Bone marrow (tissue), 2 donors: ENCODE measurements around the gene GRXCR2.
"Not testable (repeated sequence)": the region's sequence is repeated elsewhere in the genome, so short reads cannot be mapped to it uniquely, and the experiment has no call there.

ENCODE experiments used
- DNase-seq, 2 donors: peaks; one replicate each; lab custom pipeline; 2025; lab: John Stamatoyannopoulos, UW

Gene GRXCR2

GRCh38 chr5:145872914-145873313, at the start of gene GRXCR2:
TSS of gene GRXCR2 (minus strand) at chr5:145873014. CDS start at chr5:145872968, 46 bp downstream.
- no peak for DNase-seq

DNA sequence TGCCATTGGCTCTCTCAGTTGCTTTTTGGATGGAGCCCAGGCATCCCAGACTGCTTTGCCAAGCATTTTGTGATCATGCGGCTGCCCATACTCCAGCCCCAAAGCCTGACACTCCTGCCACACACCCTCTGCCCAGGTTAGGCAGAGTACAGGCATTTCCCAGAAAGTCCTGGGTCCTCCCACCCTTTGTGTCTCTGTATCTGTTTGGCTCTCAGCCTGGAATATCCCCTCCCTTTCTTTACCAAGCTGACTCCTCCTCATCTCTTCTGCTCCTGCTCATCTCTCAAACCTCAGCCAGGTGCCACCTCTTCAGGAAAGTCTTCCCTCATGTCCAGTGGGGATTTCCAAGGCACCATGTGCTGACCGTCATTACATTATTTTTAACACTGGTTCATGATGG, 49.2 kb upstream of the GRXCR2 start:
- no peak for DNase-seq

DNA sequence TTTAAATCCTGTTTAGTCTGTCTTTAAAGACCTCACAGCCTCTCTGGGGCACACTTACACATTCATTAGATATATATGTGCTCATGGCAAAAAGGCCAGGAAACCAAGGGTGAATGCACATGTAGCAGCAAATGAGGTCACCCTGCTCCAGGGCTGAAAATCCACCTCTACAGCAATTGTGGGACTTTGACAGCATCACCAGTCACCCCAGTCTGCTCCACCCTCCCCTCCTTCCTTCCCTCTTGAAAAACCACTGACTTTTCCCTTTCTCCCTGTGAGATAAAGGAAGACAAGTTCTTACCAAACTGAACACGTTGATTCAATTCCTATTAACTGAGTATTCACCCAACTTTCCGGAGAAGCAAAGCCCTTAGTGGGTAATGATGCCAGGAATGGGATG, 48.4 kb upstream of the GRXCR2 start:
- DNase-seq: no peak

- DNase-seq: no peak
These were observed 47.9 kb upstream of the GRXCR2 start for GRCh38 chr5:145920542-145921210.

DNA sequence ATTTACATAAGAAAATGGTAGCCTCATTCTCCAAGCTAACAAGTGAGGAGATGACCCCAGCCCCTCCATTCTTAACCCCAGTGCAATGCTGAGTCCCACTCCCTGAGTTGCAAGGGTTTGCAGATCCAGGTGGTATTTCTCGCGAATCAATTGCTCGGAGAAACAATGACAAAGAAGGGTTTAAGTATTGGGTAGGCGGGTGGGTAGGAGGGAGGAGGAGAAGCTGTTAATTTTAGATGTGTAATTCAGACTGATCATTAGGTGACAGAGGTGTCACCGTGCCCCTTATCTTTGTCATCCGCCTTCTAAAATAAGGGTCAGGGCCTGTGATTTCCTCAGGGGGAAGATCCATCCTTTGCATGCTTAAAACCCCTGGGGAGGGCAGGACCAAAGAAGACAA, 46.6 kb upstream of the GRXCR2 start:
- DNase-seq: no peak

GRCh38 chr5:145918397-145918796, 45.6 kb upstream of the GRXCR2 start:
- DNase-seq: no peak

DNA sequence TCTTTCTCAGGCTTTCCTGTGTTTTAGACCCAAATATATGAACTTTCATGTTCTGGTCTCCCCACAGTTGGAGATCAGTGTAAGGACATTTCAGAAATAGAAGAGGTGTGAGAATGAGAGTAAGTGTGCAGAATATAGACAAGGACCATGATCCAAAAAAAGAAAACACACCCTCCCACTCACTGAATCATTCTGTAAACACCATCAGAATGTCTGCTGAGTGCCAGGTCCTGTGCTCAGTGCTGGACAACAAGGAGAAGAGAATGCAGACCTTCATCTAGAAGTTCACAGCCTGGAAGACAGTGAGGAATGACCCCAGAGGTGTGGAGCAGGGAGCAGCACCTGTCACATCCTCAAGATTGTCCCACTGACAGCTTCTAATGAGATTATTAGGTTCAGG, 44.5 kb upstream of the GRXCR2 start:
- no peak for DNase-seq

DNA sequence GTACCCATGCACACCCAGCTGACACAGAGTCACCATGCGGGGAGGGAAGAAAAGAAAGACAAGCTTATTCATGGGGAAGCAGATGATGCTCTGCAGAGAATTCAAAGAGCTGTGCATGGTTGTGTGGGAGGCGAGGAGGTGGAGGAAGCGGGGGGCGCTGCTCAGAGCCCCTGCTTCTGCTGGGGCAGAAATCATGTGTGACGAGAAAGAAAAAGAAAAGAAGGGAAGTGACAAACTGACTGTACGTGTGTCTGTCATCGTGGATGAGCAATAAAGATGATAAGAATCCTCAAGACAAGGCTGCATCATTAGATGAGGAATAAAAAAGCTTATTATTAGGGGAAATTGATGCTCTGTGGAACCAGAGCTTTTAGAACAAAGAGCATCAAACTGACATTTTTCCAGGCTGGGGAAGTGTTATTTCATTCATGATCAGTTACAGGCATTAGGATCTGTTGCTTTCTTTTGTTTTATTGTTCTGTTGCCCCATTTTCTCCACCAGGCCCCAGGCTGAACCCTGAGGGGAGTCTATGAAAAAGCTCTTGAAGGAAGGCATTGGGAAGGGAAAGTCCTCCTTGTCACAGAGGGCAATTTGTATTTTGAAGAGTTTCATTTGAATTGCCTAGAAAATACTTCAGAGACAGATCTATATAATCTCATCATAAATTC, 43.3 kb upstream of the GRXCR2 start:
- DNase-seq: no peak

DNA sequence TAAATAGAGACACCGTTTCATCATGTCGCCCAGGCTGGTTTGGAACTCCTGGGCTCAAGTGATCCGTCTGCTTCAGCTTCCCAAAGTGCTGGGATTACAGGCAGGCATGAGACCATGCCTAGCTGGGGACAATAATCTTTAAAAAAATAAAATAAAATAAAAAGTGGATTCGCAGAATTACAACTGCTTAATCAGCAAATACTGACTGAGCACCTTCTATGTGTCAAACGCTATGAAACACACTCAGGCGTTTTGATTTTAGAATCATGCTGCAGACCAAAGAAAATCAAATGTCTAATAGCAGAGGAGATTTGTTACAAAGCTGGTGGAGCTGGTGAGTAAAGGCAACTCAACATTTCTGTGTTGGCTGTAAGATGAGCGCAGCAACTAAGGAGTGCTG, 40.9 kb upstream of the GRXCR2 start:
- DNase-seq: no peak

DNA sequence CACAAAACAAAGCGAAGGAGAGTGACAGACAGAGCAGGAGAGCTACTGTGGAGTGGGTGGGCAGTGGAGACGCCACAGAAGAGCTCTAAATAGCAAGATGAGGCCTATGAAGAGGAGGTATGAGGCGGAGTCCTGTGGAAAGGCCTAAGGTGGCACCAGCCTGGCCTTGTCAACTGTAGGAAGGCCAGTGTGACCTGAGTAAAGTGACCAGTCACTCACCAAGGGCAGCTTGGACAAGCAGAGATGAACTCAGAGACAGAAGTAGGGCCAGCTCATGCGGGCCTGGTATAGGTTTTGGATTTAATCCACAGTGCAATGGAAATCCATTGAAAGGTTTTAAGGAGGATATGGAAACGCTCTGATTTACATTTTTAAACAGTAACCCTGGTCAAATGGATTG, 39.8 kb upstream of the GRXCR2 start:
- DNase-seq: no peak

DNA sequence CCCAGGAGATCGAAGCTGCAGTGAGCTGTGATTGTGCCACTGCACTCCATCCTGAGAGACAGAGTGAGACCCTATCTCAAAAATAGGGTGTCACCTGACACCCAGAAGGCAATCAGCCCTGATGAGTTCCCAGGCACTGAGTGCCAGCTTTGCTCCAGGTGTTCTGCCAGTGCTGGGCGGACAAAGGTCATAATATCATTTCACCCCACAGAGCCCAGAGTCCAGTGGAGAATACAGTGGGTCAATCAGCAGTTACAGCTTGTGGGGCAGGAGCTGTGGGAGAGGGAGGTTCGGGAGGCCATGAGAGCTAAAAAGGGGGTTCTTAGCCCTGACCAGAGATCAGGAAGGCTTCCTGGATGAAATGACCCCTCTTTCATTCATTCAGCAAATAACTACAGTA, 39.2 kb upstream of the GRXCR2 start:
- no peak for DNase-seq

- DNase-seq: no peak
These were observed 38.4 kb upstream of the GRXCR2 start for GRCh38 chr5:145911164-145911563.

- no peak for DNase-seq
These were observed 35.6 kb upstream of the GRXCR2 start for GRCh38 chr5:145908206-145908960.

DNA sequence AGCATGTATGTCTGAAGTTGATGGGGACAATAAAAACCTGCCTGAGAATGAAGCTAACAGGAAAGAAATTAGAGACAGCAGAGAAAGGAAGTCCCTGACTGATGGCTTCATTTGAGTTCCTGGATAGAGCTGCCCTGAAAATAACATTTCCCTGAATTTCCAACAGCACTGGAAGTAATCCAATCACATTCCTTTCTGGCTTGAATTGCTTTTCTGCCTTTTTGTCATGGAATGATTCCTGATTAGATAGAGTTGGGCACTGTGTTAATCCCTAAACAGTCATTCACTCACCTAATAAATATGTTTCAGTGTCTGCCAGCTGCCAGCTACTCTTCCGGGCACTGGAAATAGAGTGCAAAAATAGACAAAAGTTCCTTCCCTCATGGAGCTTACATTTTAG, 33.6 kb upstream of the GRXCR2 start:
- no peak for DNase-seq

DNA sequence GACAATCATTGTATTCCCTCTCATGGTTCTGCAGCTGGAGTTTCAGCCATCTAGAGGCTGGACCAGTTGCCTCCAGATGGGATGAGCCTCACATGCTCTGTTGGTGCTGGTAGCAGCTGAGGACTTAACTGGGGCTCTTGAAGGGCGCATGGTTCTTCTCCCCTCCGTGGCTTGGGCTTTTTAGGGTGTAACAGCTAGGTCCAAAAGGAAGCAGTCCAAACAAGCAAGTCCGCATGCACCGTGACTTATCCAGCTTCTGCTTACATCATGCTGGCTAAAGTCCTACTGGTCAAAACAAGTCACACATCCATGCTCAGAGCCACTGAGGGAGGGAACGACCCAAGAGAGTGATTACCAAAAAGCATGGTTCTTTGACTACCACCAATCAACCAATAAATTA, 31.9 kb upstream of the GRXCR2 start:
- DNase-seq: no peak

DNA sequence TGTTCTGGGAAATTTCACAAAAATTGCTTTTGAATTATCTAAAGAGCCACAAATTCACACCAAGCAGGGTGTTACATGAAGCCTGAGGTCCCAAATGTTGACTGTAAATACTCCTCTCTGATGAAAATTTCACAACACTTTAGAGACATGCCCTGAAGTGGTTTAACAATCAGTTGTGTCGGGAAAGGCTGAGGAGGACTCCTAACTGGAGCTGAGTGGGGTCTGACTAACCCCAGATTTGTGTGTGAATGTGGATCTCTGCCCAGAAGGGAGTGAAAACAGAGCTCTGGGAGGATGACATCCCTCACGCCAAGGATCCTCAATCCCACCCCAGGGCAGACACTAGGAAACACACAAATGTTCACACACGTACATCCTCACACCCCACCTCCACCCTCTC, 31.1 kb upstream of the GRXCR2 start:
- DNase-seq: no peak

DNA sequence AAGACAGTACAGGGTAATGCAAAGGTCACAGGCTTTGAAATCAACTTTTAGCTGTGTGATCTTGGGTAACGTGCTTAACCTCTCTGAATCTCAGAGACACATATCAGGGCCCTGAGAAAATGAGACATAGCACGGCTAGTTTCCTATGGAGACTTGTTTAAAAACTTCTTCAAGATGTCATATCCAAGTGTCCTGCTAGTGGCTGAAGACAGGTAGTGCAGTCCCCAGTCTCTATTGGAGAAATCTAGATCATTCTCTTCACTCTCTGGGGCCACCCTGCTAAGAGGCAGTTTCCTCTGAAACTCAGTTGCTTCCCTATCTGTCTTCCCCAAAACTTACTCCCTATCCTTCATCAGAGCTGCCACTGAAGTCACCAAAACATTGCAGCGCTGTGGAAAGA, 30.3 kb upstream of the GRXCR2 start:
- DNase-seq: no peak

DNA sequence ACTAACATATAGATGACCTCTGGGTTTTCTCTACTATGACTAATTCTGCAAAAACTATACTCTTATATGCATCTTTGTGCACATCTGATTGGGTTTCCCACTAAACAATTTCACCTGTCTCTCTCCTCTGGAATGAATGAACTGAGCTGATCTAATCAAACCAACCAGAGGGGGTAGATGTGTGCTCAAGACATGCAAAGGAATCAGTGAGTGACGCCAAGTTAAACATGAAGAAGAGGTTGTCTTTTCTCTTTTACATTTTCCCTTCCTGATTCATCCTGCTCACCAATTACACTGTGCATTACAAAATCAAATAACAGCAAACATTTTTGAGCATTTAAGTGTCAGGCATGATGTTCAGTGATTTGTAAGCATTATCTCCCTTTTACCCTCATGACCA, 29.6 kb upstream of the GRXCR2 start:
- no peak for DNase-seq

- DNase-seq: no peak
These were observed 25.4 kb upstream of the GRXCR2 start for GRCh38 chr5:145898171-145898570.

DNA sequence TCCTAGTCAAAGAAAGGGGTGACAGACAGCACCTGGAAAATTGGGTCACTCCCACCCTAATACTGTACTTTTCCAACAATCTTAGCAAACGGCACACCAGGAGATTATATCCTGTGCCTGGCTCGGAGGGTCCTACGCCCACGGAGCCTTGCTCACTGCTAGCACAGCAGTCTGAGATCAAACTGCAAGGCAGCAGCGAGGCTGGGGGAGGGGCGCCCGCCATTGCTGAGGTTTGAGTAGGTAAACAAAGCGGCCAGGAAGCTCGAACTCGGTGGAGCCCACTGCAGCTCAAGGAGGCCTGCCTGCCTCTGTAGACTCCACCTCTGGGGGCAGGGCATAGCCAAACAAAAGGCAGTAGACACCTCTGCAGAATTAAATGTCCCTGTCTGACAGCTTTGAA, 18.6 kb upstream of the GRXCR2 start:
- DNase-seq: not testable (repeated sequence)

DNA sequence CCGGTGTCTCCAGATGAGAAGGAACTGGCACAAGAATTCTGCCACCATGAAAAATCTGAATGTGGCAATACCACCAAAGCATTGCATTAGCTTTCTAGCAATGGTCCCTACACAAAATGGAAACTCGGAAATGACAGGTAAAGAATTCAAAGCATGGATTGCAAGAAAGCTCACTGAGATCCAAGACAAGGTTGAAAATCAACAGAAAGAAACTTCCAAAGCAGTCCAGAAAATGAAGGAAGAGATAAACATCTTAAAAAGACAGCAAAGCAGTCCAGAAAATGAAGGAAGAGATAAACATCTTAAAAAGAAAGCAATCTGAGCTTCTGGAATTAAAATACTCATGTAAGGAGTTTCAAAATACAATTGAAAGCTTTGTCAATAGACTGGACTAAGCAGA, 16.8 kb upstream of the GRXCR2 start:
- no peak for DNase-seq

DNA sequence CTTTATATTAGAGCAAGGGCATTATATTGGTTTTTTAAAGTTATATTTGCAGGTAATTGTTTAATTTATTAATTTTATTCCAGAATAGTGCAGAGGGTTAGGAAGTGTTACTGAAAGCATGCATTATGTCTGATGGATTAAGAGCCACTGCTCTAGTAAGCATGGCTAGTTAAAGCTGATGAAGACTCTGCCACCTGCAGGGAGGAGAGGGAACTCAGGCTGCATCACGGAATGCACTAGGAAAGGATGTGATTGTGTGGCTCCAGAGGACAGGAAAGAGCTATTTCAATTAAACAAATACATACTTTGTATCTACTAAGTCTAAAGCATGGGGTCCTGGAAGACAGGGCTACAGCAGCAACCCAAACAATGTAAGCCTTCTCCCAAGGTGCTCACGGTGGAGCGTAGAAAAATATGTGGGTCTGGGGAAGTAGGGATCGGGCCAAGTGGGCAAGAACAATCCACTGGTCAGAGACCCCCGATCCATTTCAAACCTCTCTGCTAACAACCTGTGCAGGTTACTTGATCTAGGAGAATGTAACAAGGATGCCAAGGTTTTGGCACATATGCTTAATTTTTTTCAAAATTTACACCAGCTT, 15.3 kb upstream of the GRXCR2 start:
- DNase-seq: no peak

- DNase-seq: no peak
These were observed 14.4 kb upstream of the GRXCR2 start for GRCh38 chr5:145887217-145887616.
